COR-L47 (cell line): ENCODE measurements around the gene CDC42BPA.
"Not testable (repeated sequence)": the region's sequence is repeated elsewhere in the genome, so short reads cannot be mapped to it uniquely, and the experiment has no call there.

Experiments used
- DNase-seq: peaks from one replicate; lab custom pipeline; 2025; lab: John Stamatoyannopoulos, UW

CDC42BPA gene

DNA sequence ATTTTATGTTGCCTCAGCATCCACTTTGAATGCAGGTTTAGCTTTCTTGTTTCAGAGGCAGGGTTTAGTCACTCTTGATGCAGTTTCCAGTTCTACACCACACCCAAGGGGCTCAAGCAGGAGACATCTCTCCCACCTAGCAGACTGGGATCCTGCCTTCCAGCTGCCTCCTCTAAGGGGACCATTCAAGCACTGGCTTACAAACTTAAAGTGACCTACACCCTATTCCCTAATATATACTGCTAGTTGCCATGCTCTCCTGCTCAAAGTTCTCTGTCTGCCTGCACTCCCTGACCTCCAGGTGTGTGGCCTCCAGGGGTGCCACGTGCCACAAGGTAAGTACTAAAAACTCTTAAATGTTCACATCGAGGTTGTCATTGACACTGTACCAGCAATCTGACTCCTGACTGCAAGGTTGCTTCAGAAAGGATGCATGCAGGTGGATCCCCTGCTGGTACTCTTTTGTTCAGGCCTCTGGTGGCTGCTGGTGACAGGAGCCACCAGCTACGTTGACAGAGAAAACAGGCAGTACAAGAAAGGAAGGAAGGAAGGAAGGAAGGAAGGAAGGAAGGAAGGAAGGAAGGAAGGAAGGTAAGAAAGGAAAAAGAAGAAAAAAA, 192.3 kb downstream of the CDC42BPA start:
- DNase-seq, result peak; percentile 49

DNA sequence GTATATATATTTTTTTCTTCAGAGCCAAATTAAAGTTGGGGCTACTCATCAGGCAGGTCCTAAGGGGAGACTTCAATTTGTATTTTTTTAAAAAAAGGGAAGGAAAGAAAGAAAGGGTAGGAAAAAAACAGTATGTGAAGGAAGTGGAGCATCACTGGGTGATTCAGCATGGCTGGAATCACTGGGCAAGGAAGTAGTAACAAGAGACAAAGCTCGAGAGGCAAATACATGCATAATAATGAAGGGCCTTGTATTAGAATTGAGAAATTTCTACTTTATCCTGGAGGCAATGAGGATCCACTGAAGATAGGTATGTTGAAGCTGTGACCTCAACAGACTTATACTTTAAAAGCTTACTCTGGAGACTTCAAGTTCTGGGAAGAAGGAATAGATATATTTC, 193.8 kb downstream of the CDC42BPA start:
- DNase-seq, result no peak

DNA sequence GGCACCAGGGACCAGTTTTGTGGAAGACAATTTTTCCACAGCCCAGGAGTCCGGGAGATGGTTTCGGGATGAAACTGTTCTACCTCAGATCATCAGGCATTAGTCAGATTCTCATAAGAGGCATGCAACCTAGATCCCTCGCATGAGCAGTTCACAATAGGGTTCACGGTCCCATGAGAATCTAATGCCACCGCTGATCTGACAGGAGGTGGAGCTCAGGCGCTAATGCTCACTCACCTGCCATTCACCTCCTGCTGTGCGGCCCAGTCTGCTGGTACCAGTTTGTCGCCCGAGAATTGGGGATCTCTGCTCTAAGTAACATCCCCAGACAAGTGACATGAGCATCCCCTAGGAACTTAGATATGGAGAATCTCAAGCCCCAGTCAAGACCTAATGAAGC, 197.5 kb downstream of the CDC42BPA start:
- no peak for DNase-seq

DNA sequence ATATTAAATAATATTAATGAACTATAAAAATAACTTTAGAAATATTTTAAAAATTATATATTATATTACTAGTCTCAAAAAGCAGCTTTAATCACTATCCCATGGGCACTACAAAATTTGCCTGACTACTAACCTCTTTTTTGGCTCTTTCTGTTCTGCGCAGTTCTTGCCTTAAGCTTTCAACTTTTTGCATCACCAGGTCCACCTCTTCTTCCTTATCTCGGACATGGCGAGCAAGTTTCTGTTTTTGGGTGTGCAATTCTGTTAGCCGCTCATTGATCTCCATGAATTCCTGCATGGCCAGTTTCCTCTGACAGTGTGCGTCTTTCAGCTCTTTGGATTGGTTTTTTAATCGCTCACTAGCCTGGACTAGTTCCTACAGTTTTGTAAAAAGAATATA, 205.8 kb downstream of the CDC42BPA start:
- DNase-seq, result no peak

DNA sequence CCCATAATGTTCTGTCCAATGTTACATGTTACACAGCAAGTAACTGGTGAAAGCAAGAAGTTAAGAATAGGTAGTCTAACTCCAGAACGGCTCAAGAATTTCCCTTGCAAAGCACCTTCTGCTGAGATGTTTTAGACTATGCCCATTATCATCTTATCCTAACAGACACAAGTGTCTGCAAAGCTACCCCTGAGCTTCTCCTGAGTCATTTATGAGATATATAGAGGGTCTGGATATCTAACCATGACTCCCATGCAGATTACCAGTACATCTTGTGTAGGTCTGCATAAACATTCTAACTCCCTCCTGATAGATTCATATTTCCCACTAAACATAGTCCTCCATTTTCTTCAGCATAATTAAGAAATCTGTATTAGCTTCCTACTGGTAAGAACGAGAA, 206.5 kb downstream of the CDC42BPA start:
- no peak for DNase-seq

DNA sequence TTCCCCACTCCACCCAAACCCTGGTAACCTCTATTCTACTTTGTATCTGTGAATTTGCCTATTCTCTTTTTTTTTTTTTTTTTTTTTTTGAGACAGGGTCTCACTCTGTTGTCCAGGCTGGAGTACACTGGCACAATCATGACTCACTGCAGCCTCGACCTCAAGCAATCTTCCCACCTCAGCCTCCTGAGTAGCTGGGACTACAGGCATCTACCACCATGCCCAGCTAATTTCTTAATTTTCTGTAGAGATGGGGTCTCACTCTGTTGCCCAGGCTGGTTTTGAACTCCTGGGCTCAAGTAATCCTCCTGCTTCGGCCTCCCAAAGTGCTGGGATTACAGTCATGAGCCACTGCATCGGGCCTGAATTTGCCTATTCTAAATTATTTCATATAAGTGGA, 213.0 kb downstream of the CDC42BPA start:
- not testable (repeated sequence) for DNase-seq

DNA sequence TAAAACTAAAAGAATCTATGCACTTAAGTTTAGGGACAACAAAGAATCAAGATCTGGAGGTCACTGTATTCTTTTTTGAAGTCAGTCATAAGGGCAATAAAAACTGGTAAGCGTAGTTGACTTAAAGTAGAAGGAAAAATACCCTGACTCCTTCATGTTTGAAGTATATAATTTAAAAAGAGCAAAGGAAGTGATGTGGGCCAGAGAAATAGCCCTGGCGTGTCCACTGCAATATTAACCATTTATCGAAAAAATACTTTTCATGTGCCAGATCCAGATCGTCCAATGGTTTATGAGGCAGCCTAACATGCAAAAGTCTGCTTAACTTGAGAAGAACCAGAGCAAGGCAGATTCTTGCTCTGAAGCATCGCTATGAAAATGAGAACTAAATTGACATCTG, 216.2 kb downstream of the CDC42BPA start:
- DNase-seq, result no peak

DNA sequence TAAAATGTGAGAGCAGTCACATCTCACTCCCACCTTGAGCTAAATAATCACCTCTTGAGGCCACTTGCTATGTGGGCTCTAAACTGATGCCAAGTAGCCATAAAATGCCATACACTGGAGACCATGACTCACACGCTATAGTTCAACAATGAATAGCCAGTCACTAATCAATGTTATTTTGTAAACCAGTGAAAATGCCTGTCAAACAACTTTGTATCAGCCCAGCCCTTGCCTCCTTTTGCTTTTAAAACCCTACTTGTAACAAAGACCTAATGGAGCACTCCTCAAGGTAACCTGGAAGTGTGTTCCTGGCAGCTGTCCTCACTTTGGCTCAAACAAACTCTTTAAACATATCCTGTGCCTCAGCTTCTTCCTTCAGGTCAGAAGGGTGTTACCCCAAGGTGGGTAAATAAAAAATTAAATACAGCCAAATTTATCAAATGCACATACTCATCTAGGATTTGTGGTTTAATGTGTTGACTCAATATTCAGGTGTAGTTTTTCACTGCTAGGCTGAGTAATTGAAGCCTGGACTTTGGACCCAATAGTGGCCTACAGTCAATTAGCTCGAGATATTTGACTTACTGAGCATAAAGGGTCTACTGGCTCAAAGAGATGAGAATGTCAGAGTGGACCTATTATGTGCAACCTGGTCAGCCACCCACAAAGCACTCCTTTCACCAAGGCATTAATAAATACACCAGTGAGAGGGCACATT, 223.9 kb downstream of the CDC42BPA start:
- no peak for DNase-seq

DNA sequence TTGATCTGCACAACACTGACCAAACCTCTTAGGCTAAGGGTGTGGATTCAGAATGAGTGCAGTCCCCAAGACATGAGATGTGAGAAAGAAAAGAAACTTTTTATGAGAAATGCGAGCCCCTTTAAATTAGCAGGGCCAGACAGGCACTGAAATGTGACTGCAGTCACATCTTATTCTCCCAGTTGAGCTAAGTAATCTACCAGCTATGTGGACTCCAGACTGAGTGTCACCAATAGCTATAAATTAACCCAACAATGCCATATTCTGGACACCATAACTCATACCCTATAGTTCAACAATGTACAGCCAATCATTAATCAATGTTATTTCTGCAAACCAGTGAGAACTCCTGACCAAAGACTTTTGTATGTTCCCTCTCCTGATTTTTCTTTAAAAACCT, 225.0 kb downstream of the CDC42BPA start:
- no peak for DNase-seq

DNA sequence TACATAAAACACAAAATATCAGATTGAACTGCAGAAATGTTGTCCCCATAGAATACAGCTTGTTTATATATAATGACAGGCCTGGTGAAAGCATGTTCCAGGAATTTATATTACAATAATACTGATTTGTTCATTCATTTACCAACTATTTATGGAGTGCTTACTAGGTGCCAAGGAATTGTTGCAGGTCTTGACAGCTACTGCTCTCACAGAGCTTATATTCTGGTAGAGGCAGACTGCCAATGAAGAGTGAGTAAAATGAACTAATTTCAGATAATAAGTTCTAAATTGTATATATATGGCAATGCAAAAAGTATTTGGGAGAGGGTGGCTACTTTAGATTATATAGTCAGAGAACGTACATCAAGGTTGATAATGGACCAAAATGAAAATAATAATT, 226.2 kb downstream of the CDC42BPA start:
- DNase-seq, result no peak

DNA sequence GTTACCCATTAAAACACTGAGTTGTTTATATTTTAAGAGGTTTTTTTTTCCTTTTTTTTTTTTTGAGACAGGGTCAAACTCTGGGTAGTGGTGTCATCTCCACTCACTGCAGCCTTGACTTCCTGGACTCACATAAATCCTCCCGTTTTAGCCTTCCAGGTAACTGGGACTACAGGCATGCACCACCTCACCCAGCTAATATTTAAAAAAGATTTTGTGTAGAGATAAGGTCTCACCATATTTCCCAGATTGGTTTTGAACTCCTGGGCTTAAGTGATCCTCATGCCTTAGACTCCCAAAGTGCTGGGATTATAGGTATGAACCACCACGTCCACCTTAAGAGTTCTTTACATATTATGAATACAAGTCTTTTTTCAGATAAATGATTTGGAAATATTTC, 231.7 kb downstream of the CDC42BPA start:
- no peak for DNase-seq

DNA sequence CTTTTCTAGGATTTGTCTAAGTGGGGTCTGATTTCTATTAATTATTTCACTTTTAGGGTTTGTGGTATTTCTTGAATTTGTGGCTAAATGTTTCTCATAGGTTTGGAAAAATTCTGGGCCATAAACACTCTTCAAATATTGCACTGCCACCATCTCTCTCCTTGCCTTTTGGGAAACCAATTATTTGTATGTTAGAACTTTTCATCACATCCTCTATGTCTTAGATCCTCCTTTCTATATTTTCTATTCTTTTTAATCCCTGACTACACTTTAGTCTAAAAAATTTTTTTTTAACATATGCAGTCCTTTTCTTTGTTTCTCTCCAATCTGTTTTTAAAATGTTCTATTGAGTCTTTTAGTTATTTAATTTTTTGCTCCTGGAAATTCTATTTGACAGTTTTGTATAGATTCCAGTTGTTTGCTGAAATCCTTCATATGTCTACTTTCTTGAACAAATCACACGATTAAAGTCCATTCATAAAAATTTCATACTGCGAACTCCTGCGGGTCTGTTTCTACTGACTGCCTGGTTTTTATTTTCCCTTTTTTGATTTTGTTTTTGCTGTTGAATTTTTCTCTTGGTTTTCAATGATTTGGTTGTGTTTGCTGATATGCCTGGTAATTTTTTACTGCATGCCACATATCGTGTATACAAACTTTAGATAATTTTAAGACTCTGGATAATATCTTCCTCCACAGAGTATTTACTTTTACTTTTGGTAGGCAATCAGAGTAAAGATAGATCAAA, 235.1 kb downstream of the CDC42BPA start:
- DNase-seq, result no peak

DNA sequence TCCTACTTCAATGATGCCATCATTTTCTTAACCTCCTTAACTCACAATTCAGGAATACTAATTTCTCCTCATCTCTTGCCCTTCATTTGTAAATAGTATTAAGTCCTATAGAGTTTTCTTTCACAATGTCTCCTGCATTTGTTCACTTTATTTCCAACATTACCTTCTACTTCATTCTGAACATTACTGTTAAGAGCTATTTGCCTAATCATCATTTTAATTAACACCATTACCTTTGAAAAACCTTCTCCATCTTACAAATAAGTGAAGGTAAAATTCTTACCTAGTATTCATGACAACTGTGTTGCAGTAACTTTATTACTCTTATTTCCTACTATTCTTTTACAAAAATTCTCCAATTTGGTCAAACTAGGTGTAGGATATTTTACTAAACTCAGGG, 240.5 kb downstream of the CDC42BPA start:
- DNase-seq, result no peak

DNA sequence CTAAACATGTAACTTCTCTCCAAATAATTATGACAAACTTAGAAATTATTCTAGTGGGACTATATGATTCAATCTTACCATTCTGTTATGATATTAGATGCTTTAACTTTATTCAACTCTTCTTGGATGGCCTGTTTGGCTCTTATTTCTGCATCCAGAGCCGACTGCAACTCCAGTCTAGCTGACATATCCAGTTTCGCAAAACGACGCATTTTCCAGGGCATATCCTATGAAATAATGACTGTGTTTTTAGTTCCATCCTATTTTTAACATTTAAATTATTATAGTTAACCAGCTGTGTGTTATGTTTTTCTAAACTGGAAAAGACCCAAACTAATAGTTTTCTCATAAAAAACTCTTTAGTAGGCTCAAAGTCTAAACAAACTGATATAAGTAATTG, 244.5 kb downstream of the CDC42BPA start:
- no peak for DNase-seq

DNA sequence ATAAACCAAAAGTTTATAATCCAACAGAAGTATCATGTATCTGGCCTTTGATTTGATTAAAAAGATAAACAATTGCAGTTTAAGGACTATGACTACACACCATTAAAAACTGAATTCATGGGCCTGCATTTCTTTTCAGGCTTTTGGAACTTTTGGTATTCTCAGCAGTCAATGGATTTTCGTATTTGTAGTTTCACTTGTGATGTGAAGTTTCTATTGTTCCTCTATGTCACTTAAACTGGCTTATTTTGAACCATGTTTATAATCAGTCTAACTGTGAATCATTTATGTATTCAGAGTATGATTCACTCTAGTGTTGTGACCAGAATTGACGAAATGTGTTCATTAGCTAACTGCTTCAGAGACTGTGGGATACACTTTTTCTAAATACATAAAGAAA, 245.3 kb downstream of the CDC42BPA start:
- DNase-seq, result no peak

DNA sequence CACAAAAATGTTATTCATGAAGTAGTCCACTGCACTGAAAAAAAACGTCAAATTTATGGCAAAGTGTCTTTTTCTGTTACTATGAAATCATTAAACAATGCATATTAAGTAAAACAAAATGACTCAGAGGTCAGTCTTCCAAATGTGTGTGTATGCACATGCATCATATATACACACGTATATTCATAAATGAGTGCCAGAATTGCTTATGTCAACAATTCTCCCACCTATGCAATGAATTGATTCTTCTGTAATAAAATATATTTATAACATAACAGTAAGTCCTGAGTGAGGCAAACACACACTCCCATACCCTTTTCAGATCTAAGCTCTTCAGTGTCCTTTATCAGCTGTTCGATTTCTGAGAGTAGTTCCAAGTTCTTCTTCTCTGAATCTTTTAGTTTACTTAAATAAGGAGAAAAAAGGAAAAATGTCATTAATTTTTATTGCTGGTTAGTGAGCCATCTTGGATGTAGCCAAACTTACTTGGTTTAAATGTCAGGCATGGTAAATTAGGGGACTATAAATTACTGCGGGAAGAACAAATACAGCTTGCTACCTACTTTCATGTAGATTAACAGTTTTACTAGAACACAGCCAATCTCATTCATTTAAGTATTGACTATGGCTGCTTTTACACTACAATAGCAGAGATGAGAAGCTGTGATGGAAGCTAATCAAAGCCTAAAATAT, 246.3 kb downstream of the CDC42BPA start:
- no peak for DNase-seq

DNA sequence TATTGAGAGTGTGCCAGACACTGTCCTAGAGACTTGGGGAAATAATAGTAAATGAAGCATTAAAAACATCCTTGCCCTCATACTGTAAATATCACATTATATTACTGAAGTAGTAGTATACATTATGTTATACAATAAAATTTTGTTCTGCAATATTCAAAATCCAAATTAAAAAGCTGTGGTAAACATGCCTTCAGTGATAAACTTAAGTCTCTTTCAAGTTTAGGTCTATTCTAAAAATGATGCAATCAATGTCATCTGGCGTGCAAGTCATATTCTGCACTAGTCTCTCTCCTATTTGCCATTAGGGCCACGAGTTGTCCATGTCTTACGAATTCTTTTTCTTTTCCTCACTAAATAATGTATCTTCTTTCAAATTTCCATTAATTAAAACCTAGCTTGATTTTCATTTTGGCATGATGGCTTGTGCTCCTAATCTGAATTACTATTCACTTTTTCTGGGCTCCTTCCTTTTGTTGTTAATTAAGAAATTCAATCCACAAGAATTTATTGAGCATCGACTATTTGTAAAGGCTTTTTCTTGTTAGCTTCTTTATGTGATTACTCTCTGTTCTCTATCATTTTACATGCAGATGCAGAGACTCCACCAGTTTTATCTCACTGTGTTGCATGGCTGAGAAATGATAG, 247.5 kb downstream of the CDC42BPA start:
- DNase-seq, result no peak

DNA sequence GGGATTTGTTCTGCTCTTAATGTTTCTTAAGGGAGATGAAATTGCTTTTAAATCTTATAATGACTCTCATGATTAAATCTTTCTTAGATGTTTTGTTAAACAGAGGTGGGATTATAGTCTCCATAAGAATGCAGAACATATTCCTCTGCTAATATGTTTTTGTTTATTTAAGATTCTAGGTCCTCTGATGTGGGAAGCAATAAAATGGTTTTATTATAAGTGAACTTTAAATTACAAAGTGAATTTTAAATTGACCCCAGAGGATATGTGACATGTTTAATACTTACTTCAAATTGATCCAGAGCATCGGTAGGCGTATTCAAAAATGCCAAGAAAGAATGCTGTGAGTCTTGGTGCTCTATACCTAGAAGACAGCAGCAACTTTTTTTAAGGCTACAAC, 248.8 kb downstream of the CDC42BPA start:
- DNase-seq, result no peak

DNA sequence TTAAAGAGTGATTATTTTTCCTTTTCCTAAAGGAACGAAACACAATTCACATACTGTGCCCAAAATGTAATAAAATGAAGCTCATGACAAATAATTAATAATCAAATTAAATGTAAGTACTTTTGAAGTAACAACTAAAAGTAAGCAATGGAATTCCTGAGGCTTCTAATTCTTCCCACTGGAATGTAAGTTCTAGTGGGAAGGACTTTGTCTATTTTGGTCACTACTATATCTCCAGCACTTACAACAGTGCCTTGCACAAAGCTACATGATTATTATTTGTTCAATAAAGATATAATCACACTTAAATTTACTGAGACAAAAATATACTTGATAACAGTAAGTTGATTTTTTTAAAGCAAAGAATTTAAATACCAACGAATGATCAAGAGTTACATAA, 249.4 kb downstream of the CDC42BPA start:
- no peak for DNase-seq

DNA sequence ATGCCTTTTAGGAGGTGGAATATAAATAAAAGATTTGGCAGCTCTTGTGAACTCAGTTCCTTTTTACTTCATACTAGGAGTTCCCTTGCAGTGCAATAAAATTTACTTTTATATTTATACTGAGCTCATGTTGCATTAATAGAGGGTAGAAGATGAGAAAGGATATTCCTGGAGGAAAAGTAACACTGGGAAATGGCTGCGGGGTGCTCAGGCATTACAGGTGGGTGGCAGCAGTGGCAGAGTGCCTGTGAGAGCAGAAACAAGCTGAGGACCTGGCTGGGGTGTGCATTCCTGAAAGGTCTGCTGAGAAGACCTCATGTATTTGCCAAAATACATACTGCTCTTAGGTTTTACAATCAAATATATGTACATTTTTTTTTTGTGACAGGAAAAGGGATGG, 251.3 kb downstream of the CDC42BPA start:
- no peak for DNase-seq

DNA sequence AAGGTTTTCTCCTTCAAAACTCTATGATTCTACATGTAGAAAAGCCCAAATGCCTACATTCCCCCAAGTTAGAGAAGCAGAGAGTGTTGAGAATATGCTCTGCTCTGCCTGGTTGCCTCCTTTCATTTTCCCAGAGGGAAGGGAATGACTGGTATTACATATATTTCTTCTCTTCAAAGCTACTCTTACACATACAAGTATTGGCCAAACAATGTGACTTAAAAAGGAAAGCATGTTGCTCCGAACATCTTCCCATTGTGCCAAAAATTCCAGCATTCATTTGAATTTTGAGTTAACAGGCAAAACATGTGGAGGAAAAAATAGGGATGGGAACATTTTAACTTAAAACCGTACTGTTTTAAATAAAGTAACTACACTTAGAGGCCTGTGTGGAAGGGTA, 253.0 kb downstream of the CDC42BPA start:
- no peak for DNase-seq

DNA sequence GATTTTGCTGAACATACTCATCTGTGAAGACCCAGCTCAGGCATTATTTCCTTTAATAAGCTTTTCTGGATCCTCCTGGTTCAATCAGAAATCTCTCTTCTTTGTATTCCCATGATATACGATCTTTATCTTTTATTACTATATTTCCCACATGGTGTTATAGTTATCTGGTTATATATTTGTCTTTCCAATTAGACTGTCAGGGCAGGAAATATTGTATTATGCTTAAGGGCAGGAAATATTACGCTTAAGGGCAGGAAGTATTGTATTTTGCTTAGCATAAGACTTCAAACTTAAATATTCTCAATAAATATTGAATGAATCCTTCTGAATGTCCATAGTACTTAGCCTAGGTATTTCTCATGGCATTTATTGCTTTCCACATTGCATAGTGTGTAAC, 256.0 kb downstream of the CDC42BPA start:
- no peak for DNase-seq
